Ureter (tissue), 1 donor: ENCODE results near the gene MUCL1. TPM values are rescaled to one million over a fixed set of nuclear protein-coding genes. Genes with fewer than 3 reads are reported as not detected.

Source experiments
- DNase-seq: peaks from one replicate; pipeline ENCODE4 v3.0.0-alpha.2; 2020; ENCODE audit warnings: low spot score
- total RNA-seq: library from RNA; stranded (reverse); gene quantifications from one replicate; pipeline ENCODE4 v1.2.4, GENCODE V29; 2023
- donor health status: DM: yes; HTN: yes; CAD: no.

Gene MUCL1
- total RNA-seq, 1 donor from 2014 or later, result not detected

- DNase-seq, result peak; percentile 47
Measured at GRCh38 chr12:54891717-54892478, 37.6 kb downstream of the MUCL1 start.

Other genes starting within 250 kb of the MUCL1 start
- gene LACRT, start 219.6 kb upstream of the MUCL1 start, total RNA-seq, result not detected
- gene DCD, start 206.2 kb upstream of the MUCL1 start, total RNA-seq, result not detected
- gene TESPA1, start 130.2 kb downstream of the MUCL1 start, total RNA-seq, result 1.3 TPM
- not detected for gene NEUROD4, start 165.5 kb downstream of the MUCL1 start, total RNA-seq